HG03571 (cell line): ENCODE data around the gene CLSTN2.

Experiments
- ATAC-seq: cut with Tn5 transposase; IDR thresholded peaks from one replicate; pipeline ENCODE4 v1.9.1; 2021; ENCODE audit not compliant: unreplicated experiment

The CLSTN2 gene

DNA sequence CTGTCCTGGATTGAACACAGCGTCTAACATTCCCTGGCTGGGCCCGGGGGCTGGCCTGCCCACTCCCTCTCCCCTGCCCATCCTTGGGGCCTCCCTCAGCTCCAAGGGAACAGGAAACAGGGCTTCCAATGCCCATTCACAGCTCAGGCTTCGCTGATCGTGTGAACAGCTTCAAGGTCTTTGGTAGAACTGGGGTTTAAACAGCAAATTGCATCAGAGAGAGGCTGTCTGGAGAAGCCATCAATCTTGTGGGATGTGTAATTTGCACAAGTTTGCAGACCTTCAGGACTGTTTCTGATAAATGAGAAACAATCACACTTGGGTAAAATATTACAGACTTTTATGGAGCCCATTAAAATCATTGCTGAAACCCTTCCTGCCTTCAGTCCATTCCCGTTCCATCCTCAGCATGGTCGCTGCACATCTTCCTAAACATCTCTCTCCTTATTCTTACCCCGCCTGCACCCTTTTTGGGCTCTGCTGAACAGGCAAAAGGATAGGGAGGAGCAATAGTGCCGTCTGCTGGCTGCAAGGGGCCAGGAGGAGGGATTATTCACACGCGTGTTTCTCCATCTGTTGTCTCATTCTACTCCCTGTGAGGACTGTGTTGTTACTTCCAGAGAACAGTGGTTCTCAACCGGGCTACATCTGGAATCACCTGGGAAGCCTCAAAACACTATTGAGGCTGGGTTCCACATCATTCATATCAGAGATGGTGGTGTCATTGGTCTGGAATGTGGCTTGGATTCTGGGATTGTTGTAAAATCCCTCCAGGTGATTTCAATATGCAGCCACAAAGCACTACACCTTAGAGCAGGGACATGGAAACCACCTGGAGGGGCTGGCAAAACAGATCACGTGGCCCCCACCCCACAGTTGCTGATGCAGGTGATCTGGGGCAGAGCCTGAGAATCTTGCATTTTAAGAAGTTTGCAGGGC is 116.3 kb downstream of the CLSTN2 start:
- no peak for ATAC-seq

DNA sequence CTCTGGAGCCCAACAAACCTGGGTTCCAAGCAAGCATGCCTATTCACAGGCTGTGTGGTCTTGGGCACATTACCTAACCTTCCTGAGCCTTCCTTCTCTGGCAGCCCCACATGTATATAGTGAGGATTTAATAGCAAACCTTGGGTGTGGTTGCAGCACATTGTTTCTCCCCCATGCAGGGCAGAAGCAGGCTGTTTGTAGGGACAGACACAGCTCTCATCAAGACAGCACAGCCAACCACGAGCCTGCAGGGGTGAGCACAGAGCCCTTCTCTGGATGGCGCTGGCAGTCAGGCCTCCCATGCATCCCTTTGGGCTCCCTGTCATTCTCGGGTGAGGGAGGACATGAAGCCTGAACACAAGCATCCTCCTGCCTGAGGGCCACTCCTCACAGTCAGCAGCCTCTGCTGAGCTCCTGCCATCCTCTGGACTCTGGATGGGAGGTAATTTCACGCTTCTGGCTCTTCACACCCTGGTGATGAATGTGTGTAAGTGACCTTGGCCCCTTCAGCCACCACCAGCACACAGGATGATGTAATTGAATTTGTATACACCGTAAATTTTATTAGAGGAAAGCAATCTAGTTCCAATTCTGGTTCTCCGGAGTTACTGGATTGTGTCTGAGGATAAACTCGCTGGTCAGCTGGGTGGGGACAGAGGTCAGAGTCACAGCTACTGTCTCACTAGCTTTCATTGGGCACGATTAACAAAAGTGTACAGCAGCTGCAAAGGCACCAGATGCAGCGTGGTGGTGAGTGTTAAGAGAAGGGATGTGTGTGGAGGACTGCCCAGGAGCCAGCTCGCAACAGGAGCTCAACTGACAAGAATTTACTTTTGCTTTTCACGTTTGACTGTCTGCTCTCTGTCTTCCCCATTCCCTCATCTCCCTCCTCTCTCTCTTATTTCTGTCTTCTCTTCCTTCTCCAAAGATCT is 118.1 kb downstream of the CLSTN2 start:
- ATAC-seq, result no peak

DNA sequence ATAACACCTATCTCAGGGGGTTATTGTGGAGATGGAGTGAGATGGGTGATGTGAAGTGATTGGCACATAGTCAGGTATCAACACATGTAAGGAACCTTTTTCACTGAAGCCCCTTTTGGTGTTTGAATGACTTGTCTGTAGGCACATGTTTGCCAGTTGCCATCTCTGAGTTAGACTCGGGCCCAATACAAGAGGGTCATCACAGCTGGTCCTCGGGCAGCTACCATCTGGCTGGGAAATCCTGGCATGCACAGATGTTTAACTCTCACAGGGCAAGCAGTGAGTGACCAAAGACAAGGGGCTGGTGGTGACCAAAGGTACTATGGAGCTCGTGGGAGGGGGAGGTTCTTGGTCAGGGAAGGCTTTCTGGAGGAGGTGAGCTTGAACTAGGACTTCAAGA is 118.8 kb downstream of the CLSTN2 start:
- no peak for ATAC-seq

DNA sequence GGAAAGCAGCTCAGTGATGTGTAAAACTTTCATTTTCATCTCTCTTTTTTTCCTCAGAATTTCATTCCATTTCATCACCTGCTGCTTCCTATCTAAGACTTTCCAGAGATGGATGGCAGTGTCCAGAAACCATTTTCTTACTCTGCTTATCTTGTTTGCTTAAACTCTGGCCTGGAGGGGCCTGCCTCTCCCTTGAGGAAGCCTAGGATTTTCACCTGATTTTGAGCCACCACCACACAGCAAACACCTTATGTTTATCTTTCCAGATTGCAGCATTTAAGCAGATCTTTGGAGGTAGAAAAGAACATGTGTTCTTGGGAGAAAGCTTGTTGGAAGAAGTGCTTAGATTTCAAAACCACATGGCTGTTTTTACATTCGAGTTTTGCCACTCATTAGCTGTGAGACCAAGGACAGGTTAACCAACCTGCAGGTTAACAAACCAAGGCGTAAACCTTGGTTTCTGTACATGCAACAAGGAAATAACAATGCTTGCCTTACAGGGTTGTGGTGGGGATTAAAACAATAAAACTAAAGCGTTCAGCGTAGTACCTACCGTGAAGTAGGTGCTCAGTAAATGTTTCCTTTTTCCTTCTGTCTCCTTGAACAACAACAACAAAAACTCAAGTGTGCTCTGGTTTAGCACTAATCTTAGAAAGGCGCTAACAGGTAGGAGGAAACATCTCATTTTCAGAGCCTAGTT is 120.3 kb downstream of the CLSTN2 start:
- no peak for ATAC-seq

DNA sequence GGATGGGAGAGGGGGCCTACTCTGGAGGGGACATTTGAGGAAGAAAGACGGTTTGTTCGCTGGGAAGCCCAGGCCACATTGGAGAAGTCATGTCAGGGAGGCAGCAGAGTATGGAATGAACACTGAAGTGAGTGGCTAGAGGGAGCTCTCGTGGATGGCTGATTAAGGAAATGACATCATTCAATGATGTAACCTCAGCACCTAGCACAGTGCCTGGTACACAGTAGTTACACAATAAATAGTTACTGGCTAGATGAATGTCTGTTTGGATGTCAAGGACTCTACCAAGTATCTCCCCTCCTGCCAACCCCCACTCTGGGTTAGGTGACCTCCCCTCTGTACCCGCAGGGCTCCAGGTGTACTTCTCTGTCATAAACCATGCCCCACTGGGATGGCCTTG is 121.1 kb downstream of the CLSTN2 start:
- no peak for ATAC-seq

DNA sequence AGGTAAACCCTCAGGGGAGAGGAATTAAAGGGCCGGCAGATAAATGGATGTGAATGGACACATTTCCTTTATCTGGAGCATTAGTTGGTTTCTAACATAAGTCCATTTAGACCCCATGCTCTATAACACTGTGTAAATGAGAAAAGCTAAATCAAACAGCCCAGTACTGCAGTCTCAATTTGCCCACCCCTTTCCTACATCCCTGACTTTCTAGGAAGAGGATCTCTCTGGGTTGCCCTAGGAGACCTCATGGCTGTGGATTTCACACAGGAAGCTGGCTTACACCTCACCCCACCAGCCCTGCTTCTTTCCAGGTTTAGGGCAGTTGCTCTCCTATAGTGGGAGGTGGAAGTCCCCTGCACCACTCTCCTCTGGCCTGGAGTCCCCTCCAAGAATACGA is 126.2 kb downstream of the CLSTN2 start:
- ATAC-seq, result no peak

DNA sequence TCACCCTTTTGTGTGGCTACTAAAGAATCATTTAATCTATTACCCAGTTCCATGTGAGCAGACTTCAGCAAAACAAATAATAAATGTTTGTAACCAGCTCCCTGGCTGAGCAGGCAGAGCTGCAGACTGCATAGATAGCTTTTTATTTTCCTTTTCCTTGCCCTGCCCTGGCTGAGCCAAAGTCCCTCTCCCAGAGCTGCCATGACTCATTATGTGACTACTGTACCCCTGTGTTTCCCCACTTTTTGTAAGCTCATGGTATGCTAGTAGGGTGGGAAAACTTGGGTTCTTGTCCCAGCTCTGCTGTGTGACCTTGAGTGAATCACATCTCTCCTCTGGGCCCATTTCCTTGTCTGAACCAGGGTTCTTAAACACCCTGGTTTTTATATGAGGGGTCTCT is 127.5 kb downstream of the CLSTN2 start:
- no peak for ATAC-seq

DNA sequence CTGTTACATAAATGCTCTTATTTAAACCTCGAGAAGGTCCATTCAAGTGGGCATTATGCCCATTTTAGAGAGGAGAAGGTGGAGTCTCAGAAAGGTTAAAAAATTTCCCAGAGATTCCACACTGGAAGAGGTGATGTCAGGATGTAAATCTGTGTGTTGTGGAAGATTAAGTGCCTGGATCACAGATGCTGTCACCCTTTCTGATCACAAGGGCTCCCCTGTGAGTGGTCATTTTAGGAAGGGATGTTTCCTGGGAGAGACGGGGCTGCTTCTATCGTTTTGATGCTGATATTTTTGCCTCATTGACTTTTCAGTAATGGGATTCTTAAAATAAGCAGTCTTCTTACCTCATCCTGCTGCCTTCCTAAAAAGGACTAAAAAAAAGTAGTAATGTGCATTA is 132.5 kb downstream of the CLSTN2 start:
- no peak for ATAC-seq

DNA sequence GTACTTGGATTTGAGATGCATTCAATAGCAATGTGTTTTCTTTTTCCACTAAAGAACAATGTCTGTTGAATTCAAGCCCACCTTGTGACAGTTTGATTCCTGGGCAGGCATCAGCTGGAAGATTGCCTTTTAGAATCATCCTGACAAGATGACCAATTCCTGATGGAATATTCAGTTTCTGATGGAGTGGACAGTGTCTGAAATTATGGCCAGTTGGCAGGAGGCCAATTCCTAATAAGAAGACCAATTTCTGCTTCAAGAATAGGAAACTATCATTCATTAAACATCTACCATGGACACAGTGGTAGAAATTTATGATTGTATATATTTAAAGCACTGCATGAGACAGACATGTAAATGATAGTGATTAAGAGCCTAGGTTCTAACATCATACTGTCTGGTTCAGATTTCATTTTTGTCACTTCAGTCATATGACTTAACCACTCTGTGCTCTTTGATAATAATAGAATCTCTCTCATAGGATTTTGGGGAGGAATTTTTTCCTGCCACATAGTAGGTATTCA is 133.6 kb downstream of the CLSTN2 start:
- no peak for ATAC-seq

DNA sequence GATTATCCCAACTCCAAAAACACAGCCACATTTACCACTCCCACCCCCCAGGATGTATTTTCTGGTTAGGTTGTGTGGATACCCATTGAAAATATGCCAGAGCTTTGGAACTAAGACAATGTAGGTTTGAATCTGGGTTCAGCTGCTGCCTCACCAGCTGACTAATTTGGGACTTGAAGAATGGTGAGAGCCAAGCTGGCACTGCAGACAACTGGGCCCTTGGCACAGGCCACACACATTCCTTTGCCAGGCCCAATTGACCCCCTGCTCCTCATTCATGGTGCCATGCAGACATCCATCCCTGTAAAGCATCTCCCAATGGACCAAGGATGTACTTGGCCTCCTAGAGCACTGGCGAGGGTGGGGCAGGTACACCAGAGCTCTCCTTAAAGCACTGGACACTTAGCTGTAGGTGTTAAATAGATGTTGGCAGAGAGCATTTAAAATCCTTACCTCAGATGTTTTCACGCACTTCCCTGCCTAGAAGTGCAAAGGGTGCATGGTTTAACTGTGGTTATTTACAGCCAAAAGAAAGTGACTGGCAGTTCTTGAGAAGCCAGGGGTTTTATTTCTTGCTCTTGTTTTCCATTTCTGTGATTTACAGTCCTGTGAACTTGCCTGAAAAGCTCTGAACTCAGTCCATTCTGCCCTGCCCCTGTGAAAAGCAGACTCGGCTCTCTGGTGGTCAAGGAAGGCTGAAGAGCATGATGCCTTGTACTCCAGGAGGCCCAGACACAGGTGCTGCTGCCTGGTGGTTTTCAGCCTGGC is 138.5 kb downstream of the CLSTN2 start:
- no peak for ATAC-seq

DNA sequence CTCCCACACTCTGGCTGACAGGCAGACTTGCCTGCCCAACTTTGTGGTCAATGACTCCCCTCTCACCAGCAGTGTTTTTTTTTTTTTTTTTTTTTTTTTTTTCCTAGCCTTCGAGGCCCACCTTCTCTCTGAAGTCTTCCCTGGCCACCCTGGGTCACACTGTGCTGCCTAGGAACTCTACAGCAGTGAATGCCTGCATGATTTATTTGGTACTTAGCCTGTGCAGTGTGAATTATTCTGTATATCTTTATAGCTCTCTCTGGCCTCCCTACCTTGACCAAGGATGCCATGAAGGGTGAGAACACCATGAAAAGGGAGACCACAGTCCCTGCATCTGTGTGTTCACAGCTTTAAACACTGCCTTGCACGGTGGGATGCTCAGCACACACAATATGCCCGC is 141.6 kb downstream of the CLSTN2 start:
- no peak for ATAC-seq

DNA sequence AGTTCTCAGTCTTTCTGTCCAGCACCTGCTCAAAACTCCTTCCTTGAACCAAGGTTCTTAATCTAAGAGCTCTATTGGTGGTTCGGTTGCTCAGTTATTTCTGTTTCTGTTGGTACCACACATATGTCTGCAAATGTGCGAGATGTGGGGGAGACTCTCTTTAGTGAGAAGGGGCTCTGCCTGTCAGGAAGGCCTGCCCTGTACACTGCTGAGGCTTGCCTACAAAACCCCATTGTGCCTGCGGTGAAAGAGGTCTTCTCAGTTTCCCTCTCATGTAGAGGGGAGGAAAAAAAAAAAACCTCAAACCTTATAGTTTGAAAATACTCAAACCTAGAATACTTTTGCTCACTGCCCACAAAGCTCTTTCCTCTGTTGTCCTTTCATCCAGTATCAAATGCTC is 142.4 kb downstream of the CLSTN2 start:
- ATAC-seq, result no peak

DNA sequence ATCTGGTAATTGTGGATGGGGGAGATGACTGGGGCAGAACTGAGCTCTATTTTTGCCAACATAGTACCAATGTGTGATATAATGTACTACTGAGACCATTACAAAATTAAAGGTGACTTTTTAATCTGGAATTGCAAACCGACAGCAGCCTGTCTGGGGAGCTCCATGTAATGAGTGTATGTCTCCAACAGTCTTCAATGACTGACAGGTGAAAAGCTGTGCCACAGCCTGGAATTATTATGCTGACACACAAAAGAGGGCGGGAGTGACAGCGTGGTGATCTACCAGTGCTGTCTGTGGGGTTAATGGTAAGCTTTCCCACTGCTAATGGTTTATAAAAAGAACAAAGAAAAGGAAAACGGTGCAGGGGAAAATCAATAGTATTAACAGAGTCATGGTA is 143.4 kb downstream of the CLSTN2 start:
- ATAC-seq, result no peak

DNA sequence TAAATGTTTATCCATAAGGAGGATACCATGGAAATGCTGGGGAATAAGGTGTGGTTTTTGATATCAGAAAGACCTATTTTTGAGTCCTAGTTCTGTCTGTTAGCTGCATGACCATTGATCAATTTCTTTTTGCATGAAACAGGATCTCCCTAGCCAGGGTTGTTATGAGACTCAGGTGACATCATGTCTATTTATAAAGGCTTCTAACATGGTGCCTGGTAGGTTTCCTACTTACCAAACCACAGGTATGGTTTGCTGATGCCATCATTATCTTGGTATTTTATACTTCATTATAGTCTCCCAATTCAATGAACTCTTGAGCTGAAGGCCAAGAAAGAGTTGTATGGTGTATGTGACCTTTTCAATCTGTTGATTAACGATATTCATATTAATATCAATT is 144.0 kb downstream of the CLSTN2 start:
- no peak for ATAC-seq

DNA sequence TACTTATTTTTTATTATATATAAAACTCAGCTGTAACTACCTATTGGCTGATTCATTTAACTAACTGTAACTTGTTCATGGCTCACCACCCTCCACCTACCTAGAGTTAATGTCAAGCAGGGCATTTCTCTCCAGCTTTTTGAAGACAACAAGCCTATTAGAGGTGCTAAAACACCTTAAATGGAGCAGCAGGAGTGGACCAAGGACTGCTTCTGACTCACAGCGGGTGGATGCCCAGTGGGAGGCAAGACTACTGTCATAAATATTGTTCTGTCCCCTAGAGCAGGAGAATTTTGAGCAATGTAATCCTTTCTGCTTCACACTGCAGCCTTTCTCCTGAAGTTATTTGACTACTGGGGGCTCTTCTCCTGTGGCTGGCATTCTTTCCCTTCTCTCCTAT is 146.9 kb downstream of the CLSTN2 start:
- ATAC-seq, result no peak

DNA sequence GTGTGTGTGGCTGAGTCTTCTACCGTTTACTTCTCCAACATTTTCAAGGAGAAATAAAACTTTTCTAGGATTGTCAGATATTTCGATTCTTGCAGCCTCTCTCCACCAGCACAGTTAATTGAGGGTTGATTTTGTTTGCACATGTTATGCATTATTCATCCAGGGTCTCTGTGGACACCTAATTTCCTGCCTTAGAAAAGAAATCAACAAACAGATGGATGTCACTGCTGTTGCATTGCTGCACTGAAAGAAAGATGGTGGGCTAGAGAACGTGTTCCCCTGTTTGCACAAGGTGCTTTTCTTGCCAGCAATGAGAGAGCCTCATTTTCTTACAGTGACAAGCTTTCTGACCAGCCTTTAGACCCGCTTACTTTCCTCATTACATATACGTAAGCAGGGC is 150.0 kb downstream of the CLSTN2 start:
- ATAC-seq, result no peak

DNA sequence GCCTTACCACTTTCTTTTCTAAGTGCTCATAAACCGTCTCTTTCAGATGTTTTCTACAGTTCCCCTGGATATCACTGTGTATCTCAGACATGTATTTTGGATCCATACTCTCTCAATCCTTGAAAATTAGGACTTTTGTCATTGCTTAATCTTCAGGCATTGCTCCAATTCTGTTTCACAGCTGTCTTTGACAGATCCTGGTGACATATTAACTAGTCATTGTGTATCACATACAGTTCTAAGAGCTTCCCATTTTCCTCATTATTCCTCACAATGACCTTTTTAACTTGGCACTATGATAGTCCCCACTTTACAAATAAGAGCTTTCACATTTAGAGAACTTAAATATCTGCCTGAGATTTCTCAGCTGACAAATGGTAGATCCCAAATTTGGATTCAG is 151.7 kb downstream of the CLSTN2 start:
- ATAC-seq, result no peak

DNA sequence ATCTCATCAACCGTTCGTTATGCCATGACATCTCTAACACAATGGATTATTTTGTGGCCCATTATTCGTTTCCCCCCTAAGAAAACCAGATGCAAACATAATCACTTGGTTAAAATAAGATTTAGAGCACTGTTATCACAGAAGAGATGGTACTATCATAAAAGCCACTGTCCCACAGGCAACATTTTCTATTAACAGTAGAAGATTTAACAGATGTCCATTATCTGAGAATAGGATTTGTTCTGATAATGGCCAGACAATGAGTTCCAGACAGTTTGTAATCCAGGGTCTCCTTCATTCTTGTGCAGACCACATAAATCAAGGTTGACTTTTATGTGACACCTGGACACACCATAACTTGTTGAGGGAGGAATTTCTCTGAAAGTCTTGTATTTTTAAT is 153.1 kb downstream of the CLSTN2 start:
- ATAC-seq, result no peak

DNA sequence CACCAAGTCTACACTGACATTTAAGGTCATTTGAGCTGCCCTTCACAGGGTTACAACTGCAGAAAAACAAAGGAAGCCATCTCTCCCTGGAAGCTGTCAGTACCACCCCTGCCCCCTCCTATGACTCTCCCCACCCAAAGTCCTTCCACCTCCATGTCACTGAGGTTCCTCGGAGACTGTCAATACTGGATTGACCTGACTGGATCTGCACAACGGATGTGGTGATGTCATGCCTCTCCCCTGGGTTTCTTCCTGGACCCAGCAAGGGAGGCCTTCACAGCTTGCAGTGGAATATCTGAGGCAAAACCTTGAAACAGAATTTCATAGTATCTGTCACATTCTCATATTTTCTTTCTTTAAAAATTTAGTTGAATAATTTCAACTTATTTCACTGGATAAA is 153.5 kb downstream of the CLSTN2 start:
- no peak for ATAC-seq

DNA sequence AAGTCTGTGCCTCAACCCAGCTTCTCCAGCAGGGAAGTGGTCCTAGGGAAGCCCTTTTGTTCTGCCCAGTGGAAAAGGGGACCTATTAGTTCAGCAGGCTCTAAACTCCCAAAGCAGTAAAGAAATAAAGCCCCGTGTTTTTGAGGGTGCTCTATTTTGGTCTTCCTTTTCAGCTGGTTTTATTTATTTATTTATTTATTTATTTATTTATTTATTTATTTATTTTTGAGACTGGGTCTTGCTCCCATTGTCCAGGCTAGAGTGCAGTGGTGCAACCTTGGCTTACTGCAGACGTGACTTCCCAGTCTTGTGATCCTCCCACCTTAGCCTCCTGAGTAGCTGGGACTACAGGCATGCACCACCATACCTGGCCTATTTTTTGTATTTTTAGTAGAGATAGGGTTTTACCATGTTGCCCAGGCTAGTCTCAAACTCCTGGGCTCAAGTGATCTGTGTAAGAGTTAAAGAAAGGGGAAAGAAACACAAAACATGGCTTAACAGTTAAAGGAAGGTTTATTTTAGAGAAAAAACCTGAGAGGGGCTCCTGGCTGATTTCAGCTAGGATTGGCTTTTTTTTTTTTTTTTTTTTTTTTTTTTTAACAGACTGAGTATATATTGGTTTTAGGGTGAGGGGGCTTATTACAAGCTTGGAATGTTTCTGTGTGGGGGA is 154.6 kb downstream of the CLSTN2 start:
- ATAC-seq, result no peak
